ENCODE results near the gene MTCL1. TPM values are rescaled to one million over a fixed set of nuclear protein-coding genes. Genes with fewer than 3 reads are reported as not detected.

Gene MTCL1
- total and polyA plus RNA-seq, 9 of the 15 experiments (the other 6 are each of a cell fraction or from before 2014, with no cell fraction given): 0.21 to 7.4 (median 3.7) TPM

DNA sequence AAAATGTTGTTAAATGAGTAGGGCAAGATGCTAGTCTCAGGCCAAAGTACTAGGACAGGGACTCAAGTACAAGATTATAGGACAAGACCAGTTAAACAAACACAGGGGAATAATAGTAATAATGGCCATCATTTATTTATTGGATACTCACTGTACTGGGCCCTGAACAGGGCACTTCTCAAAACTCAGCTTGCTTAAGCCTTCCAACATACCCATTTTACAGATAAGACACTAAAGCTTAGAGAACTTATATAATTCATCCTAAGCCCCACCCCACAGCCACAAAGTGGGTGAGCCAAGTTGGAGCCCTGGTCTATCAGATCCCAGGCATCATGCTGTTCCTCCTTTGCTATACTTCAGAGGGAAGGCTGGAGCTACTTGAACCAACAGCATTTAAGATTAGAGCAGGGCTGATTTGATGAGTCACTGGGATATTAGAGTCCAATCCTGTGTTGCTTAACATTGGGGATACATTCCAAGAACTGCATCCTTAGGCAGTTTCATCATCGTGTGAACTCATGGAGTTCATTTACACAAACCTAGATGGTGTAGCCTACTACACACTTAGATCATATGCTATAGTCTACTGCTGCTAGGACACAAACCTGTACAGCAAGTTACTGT lies 153.6 kb downstream of the MTCL1 start (continued):
- TF ChIP-seq MYC (IDR thresholded peaks at IDR 0.05; ENCODE audit: low read depth, low read length): no peak
- TF ChIP-seq MYC (CRISPR knock-in tag; IDR thresholded peaks at IDR 0.05; ENCODE audit: borderline replicate concordance, low read depth): no peak
- TF ChIP-seq SLC30A9 (CRISPR knock-in tag; IDR thresholded peaks at IDR 0.05): no peak
- no peak for TF ChIP-seq FOXM1 (IDR thresholded peaks at IDR 0.05; ENCODE audit: low read depth)
- TF ChIP-seq FOXM1 (CRISPR knock-in tag; IDR thresholded peaks at IDR 0.05; ENCODE audit: low read depth): no peak
- no peak for TF ChIP-seq PYGO2 (tag; IDR thresholded peaks at IDR 0.05)
- peak; percentile 91 for TF ChIP-seq ADNP (tag; IDR thresholded peaks at IDR 0.05)
- no peak for TF ChIP-seq ZNF551 (CRISPR knock-in tag; IDR thresholded peaks at IDR 0.05)
- TF ChIP-seq PTRF (tag; IDR thresholded peaks at IDR 0.05): no peak
- TF ChIP-seq MEF2A (IDR thresholded peaks at IDR 0.05; ENCODE audit: control insufficient read depth, low read depth, low read length): no peak
- peak; percentile 94 for TF ChIP-seq CEBPB (tag; IDR thresholded peaks at IDR 0.05)
- no peak for TF ChIP-seq HDGF (IDR thresholded peaks at IDR 0.05)
- TF ChIP-seq MAZ (CRISPR knock-in tag; conservative IDR thresholded peaks at IDR 0.05 in 1 of 2, IDR thresholded peaks at IDR 0.05 in 1 of 2): no peak
- peak; percentile 82 for TF ChIP-seq CTBP1 (IDR thresholded peaks at IDR 0.05; ENCODE audit: borderline replicate concordance)
- TF ChIP-seq ETS2 (tag; IDR thresholded peaks at IDR 0.05; ENCODE audit: borderline replicate concordance, poor library complexity, severe bottlenecking): no peak
- no peak for TF ChIP-seq NFYB (IDR thresholded peaks at IDR 0.05; ENCODE audit: extremely low read depth, insufficient read length)
- peak; percentile 65; the same call in 1 of the 2 replicates for TF ChIP-seq JUN (IDR thresholded peaks at IDR 0.05; ENCODE audit: borderline replicate concordance, low read depth, low read length)
- no peak for TF ChIP-seq JUN (CRISPR knock-in tag; IDR thresholded peaks at IDR 0.05; ENCODE audit: borderline replicate concordance)
- TF ChIP-seq, protein P1, sequence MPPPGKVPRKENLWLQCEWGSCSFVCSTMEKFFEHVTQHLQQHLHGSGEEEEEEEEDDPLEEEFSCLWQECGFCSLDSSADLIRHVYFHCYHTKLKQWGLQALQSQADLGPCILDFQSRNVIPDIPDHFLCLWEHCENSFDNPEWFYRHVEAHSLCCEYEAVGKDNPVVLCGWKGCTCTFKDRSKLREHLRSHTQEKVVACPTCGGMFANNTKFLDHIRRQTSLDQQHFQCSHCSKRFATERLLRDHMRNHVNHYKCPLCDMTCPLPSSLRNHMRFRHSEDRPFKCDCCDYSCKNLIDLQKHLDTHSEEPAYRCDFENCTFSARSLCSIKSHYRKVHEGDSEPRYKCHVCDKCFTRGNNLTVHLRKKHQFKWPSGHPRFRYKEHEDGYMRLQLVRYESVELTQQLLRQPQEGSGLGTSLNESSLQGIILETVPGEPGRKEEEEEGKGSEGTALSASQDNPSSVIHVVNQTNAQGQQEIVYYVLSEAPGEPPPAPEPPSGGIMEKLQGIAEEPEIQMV (tag; conservative IDR thresholded peaks at IDR 0.05; ENCODE audit: low read depth): 0 out of 2 replicates have a peak, but pooled peaks have one; percentile 9
- TF ChIP-seq JUND (IDR thresholded peaks at IDR 0.05; ENCODE audit: borderline replicate concordance, low read depth, low read length): peak; percentile 68; the same call in 1 of the 2 replicates
- peak; percentile 83 for TF ChIP-seq JUND (tag; IDR thresholded peaks at IDR 0.05; ENCODE audit: borderline replicate concordance, low read depth, low read length)
- TF ChIP-seq BRD4 (IDR thresholded peaks at IDR 0.05): no peak
- no peak for TF ChIP-seq STAT5B (CRISPR knock-in tag; IDR thresholded peaks at IDR 0.05)
- TF ChIP-seq ARID1B (IDR thresholded peaks at IDR 0.05): peak; percentile 30; the same call in 1 of the 2 replicates
- TF ChIP-seq TEAD2 (tag; IDR thresholded peaks at IDR 0.05): 0 out of 2 replicates have a peak, but pooled peaks have one; percentile 53
- peak; percentile 61; the same call in 1 of the 2 replicates for TF ChIP-seq MAFK (IDR thresholded peaks at IDR 0.05; ENCODE audit: low read length)
- peak; percentile 67; the same call in 1 of the 2 replicates for TF ChIP-seq MAFF (IDR thresholded peaks at IDR 0.05; ENCODE audit: low read length)
- TF ChIP-seq ZKSCAN8 (CRISPR knock-in tag; IDR thresholded peaks at IDR 0.05): no peak
- TF ChIP-seq HSF4 (CRISPR knock-in tag; IDR thresholded peaks at IDR 0.05; ENCODE audit: borderline replicate concordance): no peak
- no peak for TF ChIP-seq POLR2G (IDR thresholded peaks at IDR 0.05; ENCODE audit: low read depth, low read length)

Measured in K562 (cell line).